ENCODE results near the gene KIF26B. TPM values are rescaled to one million over a fixed set of nuclear protein-coding genes. Genes with fewer than 3 reads are reported as not detected.

Gene KIF26B
- total RNA-seq, 4 donors from 2014 or later: 3.6 to 7.0 (median 5.2) TPM

GRCh38 chr1:245526141-245526540 lies 371.4 kb downstream of the KIF26B start:
- H3K4me3 ChIP-seq: no peak overlapping the region
- TF ChIP-seq CTCF (IDR thresholded peaks at IDR 0.05): no peak
- no peak for TF ChIP-seq POLR2A (IDR thresholded peaks at IDR 0.05)
- TF ChIP-seq POLR2AphosphoS5 (IDR thresholded peaks at IDR 0.05): no peak
- TF ChIP-seq EP300 (IDR thresholded peaks at IDR 0.05): no peak
- DNase-seq (ENCODE audit: low spot score in 2 of 2): no peak
- 98% methylated on average over 2 of the region's 2 CpGs for WGBS
- no peaks in the 10 kb centered on the region for H3K9me3 ChIP-seq
- peaks cover 3% of the 10 kb centered on the region for H3K27me3 ChIP-seq
- H3K27ac ChIP-seq: no peak overlapping the region
- no peaks in the 10 kb centered on the region for H3K36me3 ChIP-seq
- H3K4me1 ChIP-seq: no peaks in the 10 kb centered on the region

GRCh38 chr1:245528258-245528635 lies 373.5 kb downstream of the KIF26B start:
- TF ChIP-seq CTCF (IDR thresholded peaks at IDR 0.05): no peak
- no peak for TF ChIP-seq POLR2AphosphoS5 (IDR thresholded peaks at IDR 0.05)
- no peak for TF ChIP-seq EP300 (IDR thresholded peaks at IDR 0.05)
- no peak for TF ChIP-seq POLR2A (IDR thresholded peaks at IDR 0.05)
- Histone ChIP-seq H3K27ac (no peak overlapping the region), H3K36me3 (no peaks in the 10 kb centered on the region), H3K9me3 (no peaks in the 10 kb centered on the region), H3K4me1 (no peaks in the 10 kb centered on the region), H3K4me3 (no peak overlapping the region), H3K27me3 (peaks cover 3% of the 10 kb centered on the region)
- 79% methylated on average over 7 of the region's 7 CpGs for WGBS
- no peak for DNase-seq (ENCODE audit: low spot score in 2 of 2)

GRCh38 chr1:245530937-245531336 lies 376.2 kb downstream of the KIF26B start:
- Histone ChIP-seq H3K4me3 (no peak overlapping the region), H3K27ac (no peak overlapping the region), H3K9me3 (no peaks in the 10 kb centered on the region), H3K27me3 (peaks cover 3% of the 10 kb centered on the region), H3K36me3 (no peaks in the 10 kb centered on the region), H3K4me1 (no peaks in the 10 kb centered on the region)
- DNase-seq (ENCODE audit: low spot score in 2 of 2): no peak
- WGBS: 79% methylated on average over 2 of the region's 2 CpGs
- TF ChIP-seq CTCF (IDR thresholded peaks at IDR 0.05) (no peak), POLR2A (IDR thresholded peaks at IDR 0.05) (no peak), EP300 (IDR thresholded peaks at IDR 0.05) (no peak), POLR2AphosphoS5 (IDR thresholded peaks at IDR 0.05) (no peak)

GRCh38 chr1:245537992-245538391 lies 383.2 kb downstream of the KIF26B start:
- 82% methylated on average over 3 of the region's 3 CpGs for WGBS
- Histone ChIP-seq H3K4me1 (no peaks in the 10 kb centered on the region), H3K27me3 (no peaks in the 10 kb centered on the region), H3K36me3 (no peaks in the 10 kb centered on the region), H3K9me3 (no peaks in the 10 kb centered on the region), H3K27ac (no peak overlapping the region), H3K4me3 (no peak overlapping the region)
- TF ChIP-seq POLR2A (IDR thresholded peaks at IDR 0.05) (no peak), CTCF (IDR thresholded peaks at IDR 0.05) (no peak), EP300 (IDR thresholded peaks at IDR 0.05) (no peak), POLR2AphosphoS5 (IDR thresholded peaks at IDR 0.05) (no peak)
- DNase-seq (ENCODE audit: low spot score in 2 of 2): no peak

GRCh38 chr1:245538671-245539070 lies 383.9 kb downstream of the KIF26B start:
- Histone ChIP-seq H3K9me3 (no peaks in the 10 kb centered on the region), H3K36me3 (no peaks in the 10 kb centered on the region), H3K4me3 (no peak overlapping the region), H3K4me1 (no peaks in the 10 kb centered on the region), H3K27ac (no peak overlapping the region), H3K27me3 (no peaks in the 10 kb centered on the region)
- 94% methylated on average over 3 of the region's 3 CpGs for WGBS
- no peak for TF ChIP-seq POLR2A (IDR thresholded peaks at IDR 0.05)
- TF ChIP-seq CTCF (IDR thresholded peaks at IDR 0.05): no peak
- no peak for TF ChIP-seq EP300 (IDR thresholded peaks at IDR 0.05)
- no peak for DNase-seq (ENCODE audit: low spot score in 2 of 2)

Measured in suprapubic skin (tissue), 4 donors.